GM12892 (cell line): Measurements from ENCODE around the gene TUBB.

Experiments
- POLR2A ChIP-seq: IDR thresholded peaks from 2 replicates; pipeline ENCODE4 v1.6.1; 2011; ENCODE audit warnings: low read depth, low read length, control low read depth
- POLR2AphosphoS5 ChIP-seq: IDR thresholded peaks from 2 replicates; pipeline ENCODE4 v1.6.1; 2011; ENCODE audit warnings: low read depth, low read length, control low read depth
- TAF1 ChIP-seq: IDR thresholded peaks from 2 replicates; pipeline ENCODE4 v1.6.1; 2011; ENCODE audit warnings: low read depth, mild to moderate bottlenecking, control low read depth, low read length, borderline replicate concordance

DNA sequence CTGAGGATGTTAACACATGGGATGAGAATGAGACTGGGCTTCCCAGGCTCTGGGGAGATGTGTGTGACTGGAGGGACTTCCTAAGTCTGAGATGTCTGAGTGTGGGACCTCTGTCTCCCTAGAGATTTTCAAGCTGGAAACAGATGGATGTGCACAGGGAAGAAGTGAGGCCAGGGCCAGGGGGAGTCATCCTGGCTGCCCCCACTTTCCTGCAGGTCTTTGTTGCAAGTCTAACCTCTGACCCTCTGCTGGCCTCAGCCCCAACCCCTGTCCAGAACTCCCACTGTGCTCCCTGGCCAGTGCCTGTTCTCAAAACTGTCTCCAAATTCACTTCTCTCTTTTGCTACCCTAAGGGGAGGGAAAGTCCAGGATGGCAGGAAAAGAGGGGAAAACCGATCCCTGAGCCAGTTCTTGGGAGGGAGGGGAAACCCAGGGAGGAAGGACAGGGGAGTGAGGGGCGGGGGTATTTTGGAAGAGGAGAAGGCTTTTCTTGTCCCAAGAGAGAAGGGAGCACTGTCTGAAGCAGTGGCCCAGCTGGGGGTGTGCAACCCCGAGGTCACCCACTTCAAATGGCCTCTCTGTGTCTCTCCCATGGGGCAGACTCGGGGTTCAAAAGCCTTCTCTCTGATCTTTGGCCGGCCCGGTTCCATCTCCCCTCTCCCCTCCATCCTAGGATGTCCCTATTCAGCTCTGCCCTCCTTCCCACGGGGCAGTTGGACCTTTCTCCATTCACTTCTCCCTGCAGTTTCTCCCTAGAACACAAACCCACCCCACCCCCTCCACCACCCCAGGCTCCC, 36.8 kb upstream of the TUBB start:
- TF ChIP-seq POLR2AphosphoS5 (no peak), POLR2A (no peak), TAF1 (no peak)
